ENCODE results near the gene TRIM39.

DNA sequence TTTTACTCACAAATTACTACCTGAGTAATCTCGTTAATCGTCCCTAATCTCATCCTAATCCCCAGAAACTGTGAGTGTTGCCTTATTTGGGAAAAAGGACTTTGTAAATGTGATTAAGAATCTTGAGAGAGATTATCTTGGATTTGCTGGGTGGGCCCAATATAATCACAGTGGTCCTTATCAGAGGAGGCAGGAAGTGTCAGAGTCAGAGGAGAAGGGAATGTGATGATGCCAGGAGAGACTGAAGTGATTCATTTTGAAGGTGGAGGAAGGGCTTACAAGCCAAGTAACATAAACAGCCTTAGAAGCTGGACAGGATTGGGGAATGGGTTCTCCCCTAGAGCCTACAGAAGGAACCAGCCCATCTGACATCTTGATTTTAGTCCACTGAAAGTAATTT, 34.9 kb downstream of the TRIM39 start:
- TF ChIP-seq, protein P1, sequence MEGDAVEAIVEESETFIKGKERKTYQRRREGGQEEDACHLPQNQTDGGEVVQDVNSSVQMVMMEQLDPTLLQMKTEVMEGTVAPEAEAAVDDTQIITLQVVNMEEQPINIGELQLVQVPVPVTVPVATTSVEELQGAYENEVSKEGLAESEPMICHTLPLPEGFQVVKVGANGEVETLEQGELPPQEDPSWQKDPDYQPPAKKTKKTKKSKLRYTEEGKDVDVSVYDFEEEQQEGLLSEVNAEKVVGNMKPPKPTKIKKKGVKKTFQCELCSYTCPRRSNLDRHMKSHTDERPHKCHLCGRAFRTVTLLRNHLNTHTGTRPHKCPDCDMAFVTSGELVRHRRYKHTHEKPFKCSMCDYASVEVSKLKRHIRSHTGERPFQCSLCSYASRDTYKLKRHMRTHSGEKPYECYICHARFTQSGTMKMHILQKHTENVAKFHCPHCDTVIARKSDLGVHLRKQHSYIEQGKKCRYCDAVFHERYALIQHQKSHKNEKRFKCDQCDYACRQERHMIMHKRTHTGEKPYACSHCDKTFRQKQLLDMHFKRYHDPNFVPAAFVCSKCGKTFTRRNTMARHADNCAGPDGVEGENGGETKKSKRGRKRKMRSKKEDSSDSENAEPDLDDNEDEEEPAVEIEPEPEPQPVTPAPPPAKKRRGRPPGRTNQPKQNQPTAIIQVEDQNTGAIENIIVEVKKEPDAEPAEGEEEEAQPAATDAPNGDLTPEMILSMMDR (IDR thresholded peaks at IDR 0.05), result no peak
- no peak for TF ChIP-seq POLR2A (IDR thresholded peaks at IDR 0.05)
